Measurements from ENCODE around the gene KCTD14.

GRCh38 chr11:78071717-78072116 lies 48.6 kb upstream of the KCTD14 start:
- TF ChIP-seq CTCF (IDR thresholded peaks at IDR 0.05; ENCODE audit: low read length): no peak
- no peak for TF ChIP-seq EZH2 (optimal IDR thresholded peaks at IDR 0.05; ENCODE audit: low read depth, low read length)

Measured in MM.1S (cell line).